HS-5 (cell line): ENCODE results near the gene HDDC3.
"Not testable (repeated sequence)": the region's sequence is repeated elsewhere in the genome, so short reads cannot be mapped to it uniquely, and the experiment has no call there.

Source experiments
- DNase-seq: peaks from one replicate; pipeline ENCODE4 v3.0.0-alpha.2; 2012; ENCODE audit warnings: low read depth

HDDC3 gene

DNA sequence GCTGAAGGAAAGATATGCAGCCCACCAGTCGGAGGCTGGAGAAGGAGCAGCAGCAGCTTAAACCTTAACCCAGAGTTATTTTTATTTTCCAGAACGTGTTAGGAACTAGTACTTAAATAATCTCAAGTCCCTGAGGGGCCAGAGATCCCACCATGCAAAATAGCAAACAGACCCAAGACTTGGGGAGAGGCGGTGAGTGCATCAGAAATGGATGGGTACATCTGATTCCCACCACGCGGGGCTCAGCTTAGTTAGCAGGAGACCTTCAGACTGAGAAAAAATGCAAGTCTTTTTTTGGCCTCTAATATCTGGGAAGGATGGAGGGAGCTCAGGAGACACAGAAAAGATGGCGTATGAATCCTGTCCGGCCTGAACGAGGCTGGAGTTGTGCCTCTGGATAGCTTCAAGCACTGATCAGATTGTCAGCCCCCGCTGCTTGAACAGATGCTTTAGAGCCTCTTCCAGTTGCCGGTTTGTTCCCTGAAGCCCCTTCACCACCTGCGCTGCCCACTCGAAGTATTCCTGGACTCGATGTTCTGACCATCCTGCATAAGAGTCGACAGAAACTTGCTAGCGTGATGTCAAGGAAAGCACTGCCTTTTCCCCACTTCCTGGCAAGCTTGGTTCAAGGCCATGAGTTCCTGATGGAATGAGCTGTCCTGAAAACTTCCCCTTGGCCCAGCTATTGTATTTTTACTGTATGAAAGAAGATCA, 1.3 kb downstream of the HDDC3 start:
- DNase-seq, result no peak

- no peak for DNase-seq
These were observed 2.9 kb downstream of the HDDC3 start for GRCh38 chr15:90929246-90930019.

GRCh38 chr15:90928106-90928505, 4.2 kb downstream of the HDDC3 start:
- not testable (repeated sequence) for DNase-seq

DNA sequence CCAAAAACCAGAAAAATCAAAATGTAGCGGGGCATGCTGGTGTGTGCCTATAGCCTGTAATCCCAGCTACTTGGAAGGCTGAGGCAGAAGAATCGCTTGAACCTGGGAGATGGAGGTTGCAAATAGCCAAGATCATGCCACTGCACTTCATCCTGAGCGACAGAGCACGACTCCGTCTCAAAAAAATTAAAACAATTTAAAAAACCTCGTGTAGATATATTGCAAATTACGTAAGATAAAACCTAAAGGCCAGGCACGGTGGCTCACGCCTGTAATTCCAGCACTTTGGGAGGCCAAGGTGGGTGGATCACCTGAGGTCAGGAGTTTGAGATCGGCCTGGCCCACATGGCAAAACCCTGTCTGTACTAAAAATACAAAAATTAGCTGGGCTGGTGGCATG, 5.6 kb downstream of the HDDC3 start:
- not testable (repeated sequence) for DNase-seq

GRCh38 chr15:90924375-90924774, 8.0 kb downstream of the HDDC3 start:
- no peak for DNase-seq

GRCh38 chr15:90922712-90923322, 9.5 kb downstream of the HDDC3 start:
- not testable (repeated sequence) for DNase-seq

GRCh38 chr15:90921887-90922286, 10.5 kb downstream of the HDDC3 start:
- DNase-seq, result no peak

GRCh38 chr15:90918835-90919234, 13.5 kb downstream of the HDDC3 start:
- no peak for DNase-seq

DNA sequence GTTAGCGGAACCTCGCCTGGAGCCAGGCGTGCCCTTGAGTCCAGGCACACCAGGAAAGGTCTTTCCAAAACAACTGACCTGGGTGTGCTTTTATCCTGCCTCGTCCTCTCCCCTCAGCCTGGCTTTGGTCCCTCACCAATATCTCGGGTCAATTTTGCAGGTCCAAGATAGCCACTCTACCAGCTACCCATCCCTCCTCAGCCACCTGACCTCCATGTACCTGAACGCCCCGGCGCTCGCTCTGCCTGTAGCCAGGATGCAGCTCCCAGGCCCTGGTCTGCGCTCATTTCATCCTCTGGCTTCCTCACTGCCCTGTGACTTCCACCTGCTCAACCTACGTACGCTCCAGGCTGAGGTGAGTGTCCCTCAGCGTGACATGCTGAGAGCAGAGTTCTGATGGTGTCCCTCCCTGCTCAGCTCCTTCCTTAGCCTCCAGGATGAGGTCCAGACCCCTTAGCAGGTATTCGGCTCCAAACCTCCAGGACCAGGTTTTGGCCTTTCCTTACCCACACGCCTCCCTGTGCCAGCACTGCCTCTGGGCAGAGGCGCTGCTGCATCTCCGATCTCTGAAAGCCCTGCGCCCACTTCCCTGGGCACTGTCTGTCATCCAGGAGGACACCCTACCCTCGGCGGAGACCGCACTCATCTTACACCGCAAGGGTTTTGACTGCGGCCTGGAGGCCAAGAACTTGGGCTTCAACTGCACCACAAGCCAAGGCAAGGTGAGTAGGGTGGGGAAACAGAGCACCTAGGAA, 14.1 kb downstream of the HDDC3 start:
- DNase-seq, result no peak

GRCh38 chr15:90917569-90917968, 14.8 kb downstream of the HDDC3 start:
- DNase-seq, result no peak

DNA sequence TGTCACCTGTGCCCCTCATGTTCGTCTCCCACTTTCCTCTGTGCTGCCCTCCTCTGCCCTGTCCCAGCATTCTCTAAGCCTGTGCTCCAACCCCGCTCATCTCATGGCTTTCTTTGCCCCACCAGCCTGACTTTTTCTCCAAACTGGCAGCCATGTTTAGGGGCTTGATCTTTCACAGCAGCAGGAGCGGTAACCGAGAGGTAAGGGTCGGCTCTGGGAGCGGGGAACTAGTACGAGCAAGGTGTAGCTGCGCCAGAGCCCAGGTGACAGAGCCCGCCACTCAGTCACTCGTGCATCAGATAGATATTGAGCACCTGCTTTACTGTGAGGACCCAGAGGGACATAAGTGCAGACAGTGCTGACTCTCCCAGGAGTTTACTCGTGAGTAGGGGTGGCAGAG, 15.9 kb downstream of the HDDC3 start:
- DNase-seq, result no peak

DNA sequence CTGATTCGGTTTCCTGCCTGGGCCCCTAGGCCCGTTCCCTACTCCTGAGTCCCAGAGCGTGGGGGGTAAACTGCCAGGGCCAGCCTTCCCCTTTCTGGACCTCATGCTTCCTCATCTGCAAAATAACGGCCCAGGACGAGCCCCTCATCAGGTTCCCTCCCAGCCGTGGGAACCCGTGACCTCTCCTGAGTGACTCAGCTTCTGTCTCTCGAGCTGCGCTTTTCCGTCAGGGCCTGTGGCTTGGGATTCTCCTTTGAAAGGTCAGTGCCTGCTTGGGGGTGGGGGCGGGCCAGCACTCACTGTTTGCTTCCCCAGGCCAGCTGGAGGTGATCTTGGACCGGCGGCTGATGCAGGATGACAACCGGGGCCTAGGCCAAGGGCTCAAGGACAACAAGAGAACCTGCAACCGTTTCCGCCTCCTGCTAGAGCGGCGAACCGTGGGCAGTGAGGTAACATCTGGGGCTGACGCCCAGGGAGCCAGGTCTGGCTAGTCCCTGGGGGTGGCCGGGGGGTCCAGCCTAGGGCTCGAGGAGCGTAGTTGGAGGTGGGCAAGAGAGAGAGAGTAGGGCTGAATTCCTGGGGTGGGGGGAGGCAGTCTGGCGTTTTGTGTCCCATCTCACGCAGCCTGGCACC, 16.4 kb downstream of the HDDC3 start:
- DNase-seq, result no peak

- no peak for DNase-seq
These were observed 17.0 kb downstream of the HDDC3 start for GRCh38 chr15:90915216-90915807.

GRCh38 chr15:90914305-90915080, 17.9 kb downstream of the HDDC3 start:
- DNase-seq, result no peak

GRCh38 chr15:90913398-90913944, 18.9 kb downstream of the HDDC3 start:
- no peak for DNase-seq

DNA sequence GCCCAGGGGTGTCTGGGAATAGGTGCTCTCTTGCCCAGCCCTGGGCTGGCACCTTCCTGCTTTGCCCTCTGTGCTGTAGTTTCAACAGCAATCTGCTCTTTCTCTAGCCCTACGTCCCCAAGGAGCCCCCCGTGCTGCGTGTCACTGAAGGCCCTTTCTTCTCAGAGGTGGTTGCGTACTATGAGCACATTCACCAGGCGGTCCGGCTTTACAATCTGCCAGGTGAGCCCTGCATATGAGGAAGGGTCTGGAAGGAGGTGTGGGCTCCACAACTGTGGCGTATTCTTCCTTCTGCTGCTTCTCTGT, 19.6 kb downstream of the HDDC3 start:
- DNase-seq, result no peak

DNA sequence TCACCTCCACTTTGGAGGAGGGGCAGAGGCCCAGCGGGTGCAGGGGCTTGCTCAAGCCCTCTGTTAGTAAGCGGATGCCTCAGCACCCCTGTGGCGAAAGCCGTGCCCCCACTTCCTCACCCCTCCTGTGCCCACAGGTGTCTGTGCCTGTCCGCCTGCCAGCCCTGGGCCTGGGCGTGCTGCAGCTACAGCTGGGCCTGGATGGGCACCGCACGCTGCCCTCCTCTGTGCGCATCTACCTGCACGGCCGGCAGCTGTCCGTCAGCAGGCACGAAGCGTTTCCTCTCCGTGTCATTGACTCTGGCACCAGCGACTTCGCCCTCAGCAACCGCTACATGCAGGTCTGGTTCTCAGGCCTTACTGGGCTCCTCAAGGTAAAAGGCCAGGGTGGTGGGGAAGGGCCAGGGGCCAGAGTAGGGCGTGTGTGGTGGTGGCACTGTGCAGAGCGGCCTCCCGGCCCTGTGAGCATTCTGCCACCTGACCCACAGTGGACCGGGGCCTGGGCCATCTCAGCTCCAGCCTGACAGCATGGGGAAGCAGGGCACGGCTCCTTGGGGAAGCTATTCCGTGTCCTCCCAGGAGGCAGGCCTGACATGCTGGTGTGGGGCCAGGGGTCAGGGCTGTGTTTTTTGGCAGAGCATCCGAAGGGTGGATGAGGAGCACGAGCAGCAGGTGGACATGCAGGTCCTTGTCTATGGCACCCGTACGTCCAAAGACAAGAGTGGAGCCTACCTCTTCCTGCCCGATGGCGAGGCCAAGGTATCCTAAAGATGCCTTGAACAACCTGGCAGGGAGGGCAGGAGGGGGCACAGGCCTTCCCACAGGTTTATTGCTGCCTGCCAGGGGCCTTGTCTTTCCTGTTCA, 20.2 kb downstream of the HDDC3 start:
- no peak for DNase-seq

- no peak for DNase-seq
These were observed 21.1 kb downstream of the HDDC3 start for GRCh38 chr15:90911302-90911623.

DNA sequence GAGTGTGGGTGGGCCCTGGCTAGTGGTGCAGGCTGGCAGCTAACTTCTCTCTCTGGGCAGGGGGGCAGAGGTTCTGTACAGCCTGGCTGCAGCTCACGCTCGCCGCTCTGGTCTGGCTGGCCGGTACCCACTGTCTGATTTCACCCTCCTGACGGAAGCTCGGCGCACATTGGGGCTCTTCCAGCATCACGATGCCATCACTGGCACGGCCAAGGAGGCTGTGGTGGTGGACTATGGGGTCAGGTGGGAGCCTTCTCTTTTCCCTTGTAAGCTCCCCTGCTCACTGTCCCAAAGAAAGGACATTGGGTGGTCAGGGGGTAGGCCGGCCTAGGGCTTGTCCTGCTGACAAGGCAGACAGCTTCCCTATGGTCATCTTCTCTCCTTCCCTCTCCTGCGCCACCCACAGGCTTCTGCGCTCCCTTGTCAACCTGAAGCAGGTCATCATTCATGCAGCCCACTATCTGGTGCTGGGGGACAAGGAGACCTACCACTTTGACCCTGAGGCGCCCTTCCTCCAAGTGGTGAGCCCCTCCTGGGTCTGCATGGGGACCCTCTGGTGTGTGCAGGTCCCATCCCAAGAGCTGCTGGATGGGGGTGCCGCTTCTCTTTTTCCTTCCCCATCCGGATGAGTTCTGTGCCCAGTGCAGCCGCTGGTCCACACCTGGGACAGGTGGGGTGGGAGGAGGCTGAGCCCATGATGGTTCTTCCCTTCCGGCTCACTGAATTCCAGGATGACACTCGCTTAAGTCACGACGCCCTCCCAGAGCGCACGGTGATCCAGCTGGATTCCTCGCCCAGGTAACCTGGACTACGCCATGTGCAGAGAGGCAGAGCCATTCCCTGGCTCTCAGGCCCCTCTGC, 21.7 kb downstream of the HDDC3 start:
- DNase-seq, result no peak
